ENCODE results near the gene ADAM33.

ADAM33 gene

DNA sequence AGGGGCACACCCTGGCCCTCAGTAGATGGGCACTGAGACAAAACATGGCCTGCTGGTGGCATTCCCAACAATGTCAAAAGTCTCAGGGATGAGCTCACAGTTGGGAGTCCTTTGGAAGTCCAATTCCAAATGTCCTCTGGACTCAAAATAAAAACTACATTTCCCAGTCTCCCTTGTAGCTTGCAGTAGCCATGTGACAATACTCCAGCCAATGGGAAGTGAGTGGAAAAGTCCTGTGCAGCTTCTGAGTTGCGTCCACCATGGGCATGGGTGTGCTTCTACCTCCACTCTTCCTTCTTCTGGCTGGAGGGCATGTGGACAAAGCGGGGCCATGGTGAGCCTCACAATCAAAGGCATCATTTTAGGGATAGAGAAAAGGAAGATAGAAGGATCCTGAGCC lies 5.8 kb upstream of the ADAM33 start:
- peak; percentile 88 for DNase-seq (ENCODE audit: low spot score)

- peak; percentile 87 for DNase-seq (ENCODE audit: low spot score)
Measured at GRCh38 chr20:3686867-3687321, 5.1 kb upstream of the ADAM33 start.

DNA sequence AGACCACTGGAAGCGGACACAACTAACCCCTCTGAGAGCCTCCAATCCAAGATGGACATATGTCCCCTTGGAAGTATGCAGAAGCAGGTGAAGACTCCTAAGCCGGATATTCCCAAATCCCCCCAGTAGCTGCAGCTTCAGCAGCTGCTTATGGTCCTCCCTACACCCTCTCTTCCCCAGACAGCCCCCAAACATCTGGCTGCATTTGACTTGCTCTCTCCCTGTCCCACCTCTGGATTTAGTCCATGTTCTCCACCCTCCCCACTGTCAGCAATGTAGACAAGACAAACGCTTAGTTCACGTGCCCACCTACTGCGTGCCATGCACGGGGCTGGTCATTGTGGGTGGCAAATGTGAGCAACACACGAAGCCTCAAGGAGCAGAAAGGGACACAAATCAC lies 4.6 kb upstream of the ADAM33 start:
- no peak for DNase-seq (ENCODE audit: low spot score)

DNA sequence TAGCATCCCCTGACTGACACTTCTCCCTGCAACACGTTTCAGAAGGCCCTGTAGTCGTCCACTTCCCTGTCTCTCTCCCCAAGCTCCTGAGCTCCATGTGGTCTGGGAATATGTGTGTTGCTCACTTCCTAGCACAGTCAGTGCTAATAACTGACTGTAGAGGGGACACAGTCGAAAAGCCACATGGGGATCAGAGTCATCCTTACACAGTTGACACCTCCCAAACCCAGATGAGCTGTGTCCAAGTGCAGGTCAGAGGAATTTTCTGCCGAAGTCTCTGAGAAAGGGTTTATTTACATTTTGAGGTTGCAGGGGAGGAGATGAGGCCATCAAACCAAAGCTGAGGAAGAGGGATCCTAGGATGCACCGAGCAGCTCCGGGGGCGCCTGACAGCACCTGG lies 3.5 kb upstream of the ADAM33 start:
- no peak for DNase-seq (ENCODE audit: low spot score)

GRCh38 chr20:3681352-3681930 lies 369 bp downstream of the ADAM33 start:
- no peak for DNase-seq (ENCODE audit: low spot score)

DNA sequence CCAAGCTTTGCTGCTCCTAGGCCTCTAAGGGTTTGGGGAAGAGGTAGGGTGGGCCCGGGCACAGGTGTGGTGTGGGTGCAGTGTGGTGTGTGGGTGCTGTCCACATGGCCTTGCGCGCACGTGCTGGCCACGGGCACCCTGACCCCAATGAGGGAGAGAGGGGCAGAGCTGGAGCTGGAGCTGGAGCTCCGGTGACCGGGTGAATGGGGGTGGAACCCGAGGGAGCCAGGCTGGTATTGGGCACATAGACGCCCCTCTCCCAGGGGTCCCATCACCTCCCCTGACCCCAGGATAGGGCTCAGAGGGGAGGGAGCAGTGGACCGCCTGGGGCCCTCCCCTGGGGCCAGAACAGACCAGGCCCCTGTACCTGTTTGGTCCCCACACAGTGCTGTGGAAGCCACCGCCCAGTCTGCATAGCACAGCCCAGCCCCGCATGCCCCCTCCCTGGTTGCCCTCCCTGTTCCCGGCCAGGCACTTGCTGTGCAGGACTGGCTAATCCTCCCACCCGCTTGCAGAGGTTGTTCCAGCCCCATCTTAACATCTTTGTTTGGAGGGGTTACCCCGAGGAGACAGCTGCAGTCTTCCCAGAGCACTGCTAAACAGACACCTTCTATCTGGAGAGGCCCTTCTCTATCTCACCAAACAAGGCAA lies 984 bp downstream of the ADAM33 start:
- DNase-seq (ENCODE audit: low spot score): no peak

DNA sequence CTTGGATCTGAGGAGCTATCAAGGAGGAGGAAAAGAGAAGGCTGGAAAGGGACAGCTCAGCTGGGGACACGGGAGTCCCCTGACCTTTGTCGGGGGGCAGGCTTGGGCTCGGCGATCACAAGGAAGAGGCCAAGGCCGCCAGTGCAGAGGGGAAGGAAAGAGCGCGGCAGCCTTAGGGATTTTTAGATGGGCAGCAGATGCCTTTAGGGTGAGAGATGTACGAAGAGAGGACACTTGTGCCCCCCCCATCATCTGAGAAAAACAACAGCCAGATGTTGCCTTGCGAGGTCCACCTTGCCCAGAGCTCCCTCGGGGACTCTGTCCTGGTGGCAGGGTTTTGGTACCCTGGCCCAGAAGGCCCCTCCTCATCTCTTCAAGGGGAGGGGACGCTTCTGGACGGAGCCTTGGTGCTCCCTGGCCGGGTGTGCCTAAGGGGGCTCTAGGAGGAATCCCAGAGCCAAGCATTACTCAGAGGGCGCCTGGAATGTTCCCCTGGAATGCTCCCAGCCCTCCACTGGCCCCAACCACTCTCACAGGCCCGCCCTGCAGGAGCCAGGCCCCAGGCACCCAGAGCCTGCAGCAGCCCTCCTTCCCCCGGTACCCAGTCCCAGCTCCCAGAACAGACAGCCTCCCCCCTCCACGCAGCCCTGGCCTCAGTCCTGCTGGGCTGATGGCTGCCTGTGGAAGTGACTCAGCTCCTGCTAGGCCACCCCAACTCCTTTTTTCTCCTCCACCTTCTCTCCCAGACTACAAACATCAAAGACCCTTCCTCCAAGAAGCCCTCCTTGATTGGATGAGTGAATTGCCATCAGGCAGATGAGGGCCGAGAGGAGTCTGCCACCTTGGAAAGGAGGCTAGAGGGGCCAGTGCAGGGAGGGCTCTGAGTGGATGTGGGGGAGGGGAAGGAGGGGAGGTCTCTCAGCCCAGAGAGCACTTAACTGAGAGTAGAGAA lies 1.8 kb downstream of the ADAM33 start:
- peak; percentile 68 for DNase-seq (ENCODE audit: low spot score)

- no peak for DNase-seq (ENCODE audit: low spot score)
Measured at GRCh38 chr20:3678856-3679720, 2.7 kb downstream of the ADAM33 start.

GRCh38 chr20:3678198-3678597 lies 3.6 kb downstream of the ADAM33 start:
- no peak for DNase-seq (ENCODE audit: low spot score)

GRCh38 chr20:3677733-3678132 lies 4.1 kb downstream of the ADAM33 start:
- DNase-seq (ENCODE audit: low spot score): no peak

- DNase-seq (ENCODE audit: low spot score): no peak
Measured at GRCh38 chr20:3674995-3675900, 6.6 kb downstream of the ADAM33 start.

DNA sequence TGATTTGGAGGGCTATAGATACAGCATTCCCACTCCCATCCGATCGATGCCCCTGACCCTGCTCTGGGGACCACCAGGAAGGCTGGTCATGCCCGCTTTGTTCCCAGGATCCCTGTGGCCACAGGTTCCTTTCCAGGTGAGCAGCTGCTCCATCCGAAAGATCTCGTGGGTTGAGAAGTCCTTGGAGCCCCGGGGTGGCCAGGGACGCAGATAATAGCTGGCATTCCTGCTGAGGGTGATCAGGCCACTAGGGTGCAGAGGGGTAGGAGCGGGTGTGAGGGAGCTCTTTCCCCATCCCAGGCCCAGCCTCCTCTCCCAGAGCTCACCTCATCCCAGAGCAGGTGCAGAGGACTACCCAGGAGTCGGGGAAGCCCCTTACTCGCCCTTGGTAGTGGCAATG lies 7.4 kb downstream of the ADAM33 start:
- DNase-seq (ENCODE audit: low spot score): no peak

DNA sequence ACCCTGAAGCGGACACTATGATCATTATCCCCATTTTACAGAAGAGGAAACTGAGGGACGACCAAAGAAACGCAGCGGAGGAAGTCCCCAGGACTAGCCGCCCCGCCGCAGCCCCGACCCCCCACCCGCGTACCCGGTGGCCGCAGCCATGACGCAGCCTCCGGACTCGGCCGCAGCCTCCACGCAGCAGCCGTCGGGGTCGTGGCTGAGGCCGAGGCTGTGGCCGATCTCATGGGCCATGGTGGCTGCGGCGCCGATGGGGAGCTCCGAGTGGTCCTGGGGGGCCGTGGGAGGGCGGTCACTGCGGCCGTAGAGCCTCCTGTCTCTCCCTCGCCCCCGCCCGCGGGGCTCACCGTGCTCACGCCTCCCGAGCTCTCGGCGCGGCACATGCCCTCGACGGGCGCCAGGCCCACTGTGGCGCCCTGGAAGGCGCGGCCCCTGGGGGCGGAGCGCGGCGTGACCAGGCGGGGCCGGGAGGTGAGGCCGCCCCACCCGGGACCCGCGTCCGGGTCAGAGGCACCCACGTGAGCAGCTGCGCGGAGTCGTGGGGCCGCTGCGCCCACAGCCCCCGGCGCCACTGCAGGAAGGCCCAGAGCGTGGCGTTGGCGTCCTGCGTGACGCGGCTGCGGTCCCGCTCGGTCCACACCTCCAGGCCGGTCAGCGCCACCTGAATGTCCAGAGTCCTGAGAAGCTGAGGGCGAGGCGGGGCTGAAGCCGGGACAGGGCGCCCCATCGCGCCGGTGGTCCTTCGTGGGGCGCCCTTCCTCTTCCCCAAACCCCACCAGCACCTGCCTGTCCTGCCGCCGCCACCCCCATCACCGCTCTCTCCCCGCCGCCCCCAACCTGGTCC lies 8.4 kb downstream of the ADAM33 start:
- no peak for DNase-seq (ENCODE audit: low spot score)

DNA sequence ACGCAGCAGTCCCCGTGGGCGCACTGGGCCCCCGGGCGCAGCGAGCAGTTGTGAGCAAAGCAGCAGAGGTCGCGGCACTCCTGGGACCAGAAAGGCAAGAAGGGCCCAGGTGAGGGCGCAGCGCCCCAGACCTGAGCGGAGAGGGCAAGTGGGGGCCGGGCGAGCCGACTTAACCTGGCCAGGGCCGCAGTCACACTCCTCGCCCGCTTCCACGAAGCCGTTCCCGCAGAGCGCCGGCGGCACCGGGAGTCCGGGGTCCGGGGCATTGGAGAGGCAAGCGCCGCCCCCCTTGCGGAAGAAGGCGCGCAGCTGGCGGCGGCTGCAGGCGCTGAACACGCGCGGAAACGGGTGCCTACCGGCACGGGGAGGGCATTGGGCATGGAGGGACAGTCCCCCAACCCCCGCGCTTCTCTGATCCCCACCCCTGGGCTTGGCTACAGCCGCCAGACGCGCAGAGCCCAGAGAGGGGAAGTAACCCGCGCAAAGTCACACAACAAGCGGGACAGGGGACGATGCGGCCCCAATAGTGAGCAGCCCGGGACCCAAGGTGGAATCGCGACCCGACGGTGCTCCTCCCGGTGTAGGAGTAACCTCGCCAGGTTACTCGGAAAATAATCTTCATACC lies 9.2 kb downstream of the ADAM33 start:
- DNase-seq (ENCODE audit: low spot score): no peak

DNA sequence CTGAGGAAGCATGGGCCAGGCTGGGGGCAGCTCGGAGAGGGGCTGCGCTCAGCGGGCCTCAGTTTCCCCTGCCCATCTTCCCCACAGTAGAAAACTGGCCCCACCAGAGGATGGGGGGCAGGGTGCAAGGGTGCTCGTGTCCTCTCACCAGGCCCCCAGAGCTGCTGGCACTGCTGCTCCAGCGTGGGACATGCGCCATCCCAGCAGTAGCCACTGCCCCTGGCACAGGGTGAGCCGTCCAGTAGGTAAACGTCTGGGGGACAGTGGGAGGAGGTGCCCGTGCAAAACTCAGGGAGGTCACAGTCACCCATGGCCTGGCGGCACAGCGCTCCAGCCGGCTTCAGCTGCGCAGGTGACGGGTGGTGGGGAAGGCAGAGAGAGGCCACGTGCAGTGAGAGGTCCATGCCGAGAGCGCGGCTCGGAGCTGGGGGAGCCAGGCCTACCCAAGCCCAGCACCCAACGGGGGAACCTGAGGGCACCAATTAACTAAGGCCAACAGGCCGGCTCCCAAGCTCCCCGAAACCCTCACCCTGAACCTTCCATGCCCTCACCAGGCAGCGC lies 9.7 kb downstream of the ADAM33 start:
- DNase-seq (ENCODE audit: low spot score): no peak

- DNase-seq (ENCODE audit: low spot score): no peak
Measured at GRCh38 chr20:3670945-3671344, 10.9 kb downstream of the ADAM33 start.

GRCh38 chr20:3670511-3670910 lies 11.3 kb downstream of the ADAM33 start:
- peak; percentile 48 for DNase-seq (ENCODE audit: low spot score)

DNA sequence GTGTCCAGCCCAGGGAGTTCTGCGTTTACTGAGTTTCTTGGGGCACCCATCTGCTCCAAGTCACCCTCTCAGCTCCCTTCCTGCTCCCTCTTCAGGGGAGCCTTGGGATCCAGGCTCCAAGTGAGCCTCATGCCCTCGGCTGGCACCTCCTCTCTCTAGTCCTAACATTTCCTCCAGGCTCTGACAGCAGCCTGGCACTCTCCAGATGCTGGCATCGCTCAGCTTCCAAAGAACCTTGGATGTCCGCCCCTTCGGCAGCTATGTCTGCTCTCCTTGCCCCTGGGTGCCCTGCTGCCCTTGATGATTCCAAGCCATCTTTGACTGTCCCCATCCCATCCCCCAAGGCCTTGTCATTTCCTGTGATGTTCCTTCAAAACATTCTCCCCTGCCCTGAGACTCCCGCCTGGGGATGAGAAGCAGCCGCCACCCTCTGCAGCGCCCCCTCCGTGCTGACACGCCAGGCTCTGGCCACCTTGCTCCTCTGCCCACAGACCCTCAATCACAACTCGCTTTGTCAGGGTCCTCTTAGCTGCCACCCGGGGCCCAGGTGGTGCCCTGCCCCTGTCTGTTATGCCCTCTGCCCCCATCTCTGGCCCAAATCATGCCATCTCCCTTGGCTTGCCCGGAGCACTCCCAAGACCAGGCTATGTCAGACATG lies 12.0 kb downstream of the ADAM33 start:
- DNase-seq (ENCODE audit: low spot score): no peak
